Measurements from ENCODE around the gene SORCS3.

SORCS3 gene

GRCh38 chr10:104872691-104873090 is 231.6 kb downstream of the SORCS3 start:
- no peak for DNase-seq

GRCh38 chr10:104873161-104873560 is 232.1 kb downstream of the SORCS3 start:
- DNase-seq = no peak

GRCh38 chr10:104875561-104875960 is 234.5 kb downstream of the SORCS3 start:
- no peak for DNase-seq

- no peak for DNase-seq
These were observed 239.7 kb downstream of the SORCS3 start for GRCh38 chr10:104880624-104881398.

GRCh38 chr10:104881740-104882139 is 240.7 kb downstream of the SORCS3 start:
- DNase-seq = no peak

GRCh38 chr10:104892879-104893617 is 252.0 kb downstream of the SORCS3 start:
- DNase-seq = no peak

- DNase-seq = no peak
These were observed 252.6 kb downstream of the SORCS3 start for GRCh38 chr10:104893701-104894100.

- no peak for DNase-seq
These were observed 253.6 kb downstream of the SORCS3 start for GRCh38 chr10:104894681-104895080.

GRCh38 chr10:104895541-104895940 is 254.5 kb downstream of the SORCS3 start:
- no peak for DNase-seq

GRCh38 chr10:104895981-104896380 is 254.9 kb downstream of the SORCS3 start:
- no peak for DNase-seq

GRCh38 chr10:104897696-104898095 is 256.6 kb downstream of the SORCS3 start:
- no peak for DNase-seq

GRCh38 chr10:104899779-104900178 is 258.7 kb downstream of the SORCS3 start:
- DNase-seq = no peak

- no peak for DNase-seq
These were observed 262.3 kb downstream of the SORCS3 start for GRCh38 chr10:104903433-104903832.

GRCh38 chr10:104904753-104905323 is 263.7 kb downstream of the SORCS3 start:
- no peak for DNase-seq

- no peak for DNase-seq
These were observed 265.0 kb downstream of the SORCS3 start for GRCh38 chr10:104906112-104906511.

- no peak for DNase-seq
These were observed 266.4 kb downstream of the SORCS3 start for GRCh38 chr10:104907521-104907920.

- DNase-seq = no peak
These were observed 267.5 kb downstream of the SORCS3 start for GRCh38 chr10:104908581-104908980.

- no peak for DNase-seq
These were observed 269.6 kb downstream of the SORCS3 start for GRCh38 chr10:104910712-104911111.

- no peak for DNase-seq
These were observed 272.3 kb downstream of the SORCS3 start for GRCh38 chr10:104913390-104913789.

GRCh38 chr10:104920476-104920875 is 279.4 kb downstream of the SORCS3 start:
- no peak for DNase-seq

GRCh38 chr10:104921763-104922162 is 280.7 kb downstream of the SORCS3 start:
- no peak for DNase-seq

GRCh38 chr10:104922810-104923209 is 281.7 kb downstream of the SORCS3 start:
- DNase-seq = no peak

- DNase-seq = no peak
These were observed 282.4 kb downstream of the SORCS3 start for GRCh38 chr10:104923501-104923900.

Data from stimulated activated CD4-positive, alpha-beta T cell treated with anti-CD3 and anti-CD28 coated beads, Interleukin-12 subunit alpha, Interleukin-12 subunit beta, amount 100 ng/mL, for 4 hours (primary cell).